Measurements from ENCODE around the gene NEURL4. TPM values are rescaled to one million over a fixed set of nuclear protein-coding genes. Genes with fewer than 3 reads are reported as not detected.

The NEURL4 gene
- total RNA-seq, 4 donors from 2014 or later: 9.7 to 18.7 (median 14.4) TPM

DNA sequence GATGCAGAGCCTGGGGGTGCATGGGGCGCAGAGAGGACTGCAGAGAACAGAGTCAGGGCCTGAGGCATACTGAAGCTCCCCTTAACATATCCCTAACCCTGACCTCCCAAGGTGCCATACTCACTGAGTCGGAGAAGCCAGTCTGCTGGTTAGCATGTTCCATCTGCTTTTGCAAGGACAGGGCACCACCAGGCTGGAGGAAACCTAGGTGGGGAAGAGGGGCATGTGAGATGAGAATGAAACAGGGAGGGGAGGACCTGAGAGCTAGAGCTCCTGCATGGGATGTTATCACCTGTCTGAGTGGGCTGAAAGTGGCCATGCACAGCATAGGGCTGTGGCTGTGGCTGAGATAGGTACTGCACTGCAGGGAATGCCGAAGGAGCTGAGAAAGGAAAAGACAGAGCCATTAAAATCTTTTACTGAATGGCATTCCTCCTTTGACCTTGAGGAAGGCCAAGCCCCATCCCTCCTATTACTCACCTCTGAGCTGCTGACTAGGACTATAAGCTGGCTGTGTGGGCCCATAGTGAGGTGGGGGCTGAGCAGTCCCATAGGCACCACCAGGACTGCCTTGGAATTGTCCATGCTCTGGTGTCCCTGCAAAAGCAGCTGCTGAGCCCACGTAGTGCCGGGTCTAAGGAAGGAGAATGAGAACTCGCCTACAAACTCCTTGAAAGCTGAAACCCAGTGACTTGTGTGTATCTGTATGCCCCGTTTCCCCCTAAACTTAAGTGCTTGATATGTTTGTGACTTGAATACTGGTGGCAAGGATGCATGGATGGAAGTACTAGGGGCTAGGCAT, 15.8 kb downstream of the NEURL4 start:
- Histone ChIP-seq H3K9me3 (no peaks in the 10 kb centered on the region), H3K4me3 (no peak overlapping the region), H3K27ac (peak overlapping the region in 3 of 4 donors; percentile 0 to 99 (median 21)), H3K36me3 (peaks cover 39 to 70% (median 53%) of the 10 kb centered on the region in 3 donors), H3K4me1 (peaks cover 37 to 78% (median 49%) of the 10 kb centered on the region in 3 donors), H3K27me3 (no peaks in the 10 kb centered on the region)
- intact Hi-C loops (cut with DNase I): no loop called here
- TF ChIP-seq POLR2A (IDR thresholded peaks at IDR 0.05): no peak
- TF ChIP-seq, protein P1, sequence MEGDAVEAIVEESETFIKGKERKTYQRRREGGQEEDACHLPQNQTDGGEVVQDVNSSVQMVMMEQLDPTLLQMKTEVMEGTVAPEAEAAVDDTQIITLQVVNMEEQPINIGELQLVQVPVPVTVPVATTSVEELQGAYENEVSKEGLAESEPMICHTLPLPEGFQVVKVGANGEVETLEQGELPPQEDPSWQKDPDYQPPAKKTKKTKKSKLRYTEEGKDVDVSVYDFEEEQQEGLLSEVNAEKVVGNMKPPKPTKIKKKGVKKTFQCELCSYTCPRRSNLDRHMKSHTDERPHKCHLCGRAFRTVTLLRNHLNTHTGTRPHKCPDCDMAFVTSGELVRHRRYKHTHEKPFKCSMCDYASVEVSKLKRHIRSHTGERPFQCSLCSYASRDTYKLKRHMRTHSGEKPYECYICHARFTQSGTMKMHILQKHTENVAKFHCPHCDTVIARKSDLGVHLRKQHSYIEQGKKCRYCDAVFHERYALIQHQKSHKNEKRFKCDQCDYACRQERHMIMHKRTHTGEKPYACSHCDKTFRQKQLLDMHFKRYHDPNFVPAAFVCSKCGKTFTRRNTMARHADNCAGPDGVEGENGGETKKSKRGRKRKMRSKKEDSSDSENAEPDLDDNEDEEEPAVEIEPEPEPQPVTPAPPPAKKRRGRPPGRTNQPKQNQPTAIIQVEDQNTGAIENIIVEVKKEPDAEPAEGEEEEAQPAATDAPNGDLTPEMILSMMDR (IDR thresholded peaks at IDR 0.05): peak in 3 of 6 experiments; percentile 14 to 49 (median 30)
- DNase-seq: no peak
- 66 to 87% methylated on average over 3 to 4 of the region's 7 CpGs for WGBS, 2 donors

DNA sequence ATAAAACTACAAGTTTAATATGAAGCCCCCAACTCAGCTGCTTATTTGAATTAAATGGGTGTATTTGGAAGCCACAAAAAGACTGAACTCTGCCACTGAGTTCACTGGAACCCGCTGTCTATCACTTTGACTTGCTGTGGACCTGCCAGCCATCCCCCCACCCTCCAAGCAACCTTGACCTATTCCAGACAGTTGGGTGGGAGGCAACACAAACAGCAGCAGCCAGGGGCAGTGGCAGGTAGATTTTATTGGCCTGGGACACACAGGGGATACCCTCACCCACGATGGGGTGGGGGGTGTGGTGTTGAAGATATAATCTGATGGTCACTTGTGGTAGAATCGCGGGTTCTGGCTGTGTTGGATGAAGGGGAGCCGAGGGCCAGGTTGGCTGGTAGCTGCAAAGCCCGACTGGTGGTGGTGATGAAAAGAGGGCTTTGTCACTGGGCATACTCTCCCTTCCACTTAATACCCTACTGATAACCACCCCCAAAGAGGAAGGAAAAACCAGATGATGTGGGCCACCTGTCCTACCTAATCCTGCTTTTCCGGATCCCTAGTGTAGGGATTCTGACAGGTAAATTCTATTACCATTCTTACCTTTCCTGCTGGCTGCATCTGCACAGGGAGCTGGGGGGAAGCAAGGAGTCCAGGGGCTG, 16.6 kb downstream of the NEURL4 start:
- H3K36me3 ChIP-seq: peaks cover 33 to 63% (median 46%) of the 10 kb centered on the region in 3 donors
- WGBS, 2 donors: 67 to 69% methylated on average over 2 to 6 of the region's 7 CpGs
- intact Hi-C loops (cut with DNase I): no loop called here
- H3K9me3 ChIP-seq: no peaks in the 10 kb centered on the region
- peaks cover 37 to 78% (median 49%) of the 10 kb centered on the region in 3 donors for H3K4me1 ChIP-seq
- DNase-seq: no peak
- no peak overlapping the region for H3K4me3 ChIP-seq
- H3K27ac ChIP-seq: peak overlapping the region in 3 of 4 donors; percentile 0 to 99 (median 5)
- H3K27me3 ChIP-seq: no peaks in the 10 kb centered on the region
- TF ChIP-seq, protein P1 (IDR thresholded peaks at IDR 0.05): no peak
- no peak for TF ChIP-seq POLR2A (IDR thresholded peaks at IDR 0.05)

DNA sequence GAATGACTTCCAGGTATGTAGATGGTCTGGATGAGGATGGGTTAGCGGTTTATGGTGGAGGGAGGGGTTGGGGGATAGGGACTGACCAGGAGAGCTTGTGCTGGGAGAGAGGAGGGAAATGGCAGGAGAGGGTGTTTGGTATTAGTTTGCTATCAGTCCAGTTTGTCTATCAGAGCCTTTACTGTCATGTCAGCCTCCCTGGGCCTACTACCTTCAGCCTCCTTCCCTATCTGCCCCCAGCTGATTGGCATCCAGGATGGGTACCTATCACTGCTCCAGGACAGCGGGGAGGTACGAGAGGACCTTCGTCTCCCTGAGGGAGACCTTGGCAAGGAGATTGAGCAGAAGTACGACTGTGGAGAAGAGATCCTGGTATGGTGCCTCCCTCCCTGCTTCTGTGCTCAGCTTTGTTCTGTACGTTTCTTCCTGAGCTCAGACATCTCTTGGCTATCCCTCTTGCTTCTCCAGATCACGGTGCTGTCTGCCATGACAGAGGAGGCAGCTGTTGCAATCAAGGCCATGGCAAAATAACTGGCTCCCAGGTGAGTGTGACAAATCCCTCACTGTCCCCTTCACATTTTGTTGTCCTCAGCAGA, 17.9 kb downstream of the NEURL4 start:
- TF ChIP-seq, protein P1 (IDR thresholded peaks at IDR 0.05): no peak
- no peak for TF ChIP-seq POLR2A (IDR thresholded peaks at IDR 0.05)
- 69 to 76% methylated on average over 6 to 7 of the region's 7 CpGs for WGBS, 2 donors
- H3K9me3 ChIP-seq: no peaks in the 10 kb centered on the region
- H3K36me3 ChIP-seq: peaks cover 33 to 49% (median 42%) of the 10 kb centered on the region in 3 donors
- peaks cover 36 to 74% (median 51%) of the 10 kb centered on the region in 3 donors for H3K4me1 ChIP-seq
- intact Hi-C loops (cut with DNase I): no loop called here
- no peak for DNase-seq
- no peak overlapping the region for H3K4me3 ChIP-seq
- peak overlapping the region in 3 of 4 donors; percentile 2 to 99 (median 4) for H3K27ac ChIP-seq
- no peaks in the 10 kb centered on the region for H3K27me3 ChIP-seq

DNA sequence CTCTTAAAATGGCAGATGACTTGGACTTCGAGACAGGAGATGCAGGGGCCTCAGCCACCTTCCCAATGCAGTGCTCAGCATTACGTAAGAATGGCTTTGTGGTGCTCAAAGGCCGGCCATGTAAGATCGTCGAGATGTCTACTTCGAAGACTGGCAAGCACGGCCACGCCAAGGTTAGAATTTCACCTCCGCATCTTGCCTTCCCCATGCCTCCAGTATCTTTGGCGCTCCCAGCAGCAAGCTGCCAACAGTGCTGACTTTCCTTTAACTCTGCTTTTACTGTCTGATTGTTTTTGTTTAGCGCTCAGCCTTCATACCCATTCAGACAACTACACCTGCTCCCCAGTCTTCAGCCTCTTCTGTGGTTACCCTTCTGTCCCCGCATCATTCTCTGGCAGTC, 19.5 kb downstream of the NEURL4 start:
- TF ChIP-seq POLR2A (IDR thresholded peaks at IDR 0.05): no peak
- TF ChIP-seq, protein P1 (IDR thresholded peaks at IDR 0.05): no peak
- Histone ChIP-seq H3K27ac (peak overlapping the region; percentile 99 to 100 (median 100)), H3K27me3 (no peaks in the 10 kb centered on the region), H3K9me3 (no peaks in the 10 kb centered on the region), H3K36me3 (peaks cover 33 to 48% (median 42%) of the 10 kb centered on the region in 3 donors), H3K4me3 (peak overlapping the region in 3 of 4 donors; percentile 85 to 99 (median 99)), H3K4me1 (peaks cover 25 to 65% (median 45%) of the 10 kb centered on the region in 3 donors)
- intact Hi-C loops (cut with DNase I): no loop called here
- 69 to 71% methylated on average over 12 of the region's 12 CpGs for WGBS, 2 donors
- no peak for DNase-seq

Data from esophagus squamous epithelium (tissue), 5 donors.